Osteoblast (primary cell): ENCODE results near the gene KCNC1. TPM values are rescaled to one million over a fixed set of nuclear protein-coding genes. Genes with fewer than 3 reads are reported as not detected.

Source experiments
- DNase-seq: peaks from one replicate; pipeline ENCODE4 v3.0.0; 2011; ENCODE audit warnings: low spot score, mixed read lengths; ENCODE audit not compliant: insufficient read length; ENCODE audit errors: missing footprints
- H2AFZ ChIP-seq: 2 replicates; pipeline ENCODE4 v1.6.0; 2011; ENCODE audit warnings: mild to moderate bottlenecking, low read length
- H3K27ac ChIP-seq: 2 replicates; pipeline ENCODE4 v1.5.1; 2011; ENCODE audit warnings: mild to moderate bottlenecking, low read depth, low read length, moderate library complexity
- H3K27me3 ChIP-seq: 2 replicates; pipeline ENCODE4 v1.6.0; 2012; ENCODE audit warnings: mild to moderate bottlenecking, control low read depth, inconsistent platforms, low read length, moderate library complexity; ENCODE audit not compliant: insufficient read depth
- H3K36me3 ChIP-seq: 2 replicates; pipeline ENCODE4 v1.5.1; 2011; ENCODE audit warnings: mild to moderate bottlenecking, low read length, control low read depth, moderate library complexity; ENCODE audit not compliant: insufficient read depth
- H3K4me1 ChIP-seq: 2 replicates; pipeline ENCODE4 v1.5.1; 2011; ENCODE audit warnings: mild to moderate bottlenecking, low read length, control low read depth, moderate library complexity; ENCODE audit not compliant: insufficient read depth
- H3K4me2 ChIP-seq: 2 replicates; pipeline ENCODE4 v1.6.0; 2011; ENCODE audit warnings: mild to moderate bottlenecking, low read length; ENCODE audit not compliant: insufficient read depth
- H3K4me3 ChIP-seq: fragments of 200-600 bp; sonication (generic); 3 replicates; pipeline ENCODE4 v1.5.1; 2012; ENCODE audit warnings: mild to moderate bottlenecking, low read length, inconsistent platforms; ENCODE audit not compliant: insufficient read depth
- H3K79me2 ChIP-seq: 2 replicates; pipeline ENCODE4 v1.6.0; 2012; ENCODE audit warnings: mild to moderate bottlenecking, low read length, control low read depth, inconsistent platforms; ENCODE audit not compliant: insufficient read depth
- H3K9me3 ChIP-seq: 2 replicates; pipeline ENCODE4 v1.5.1; 2011; ENCODE audit warnings: low read depth, low read length, control low read depth
- H4K20me1 ChIP-seq: 2 replicates; pipeline ENCODE4 v1.6.0; 2012; ENCODE audit warnings: mild to moderate bottlenecking, low read length, control low read depth; ENCODE audit not compliant: insufficient read depth
- total RNA-seq: library from RNA; depleted of rRNA; stranded (reverse); fragments of >200 nt; gene quantifications from 2 replicates; pipeline ENCODE4 v1.2.3, GENCODE V29; 2012
- TF ChIP-seq, protein P1 (sequence below): IDR thresholded peaks from 2 replicates; pipeline ENCODE4 v1.5.1; 2011; ENCODE audit warnings: mild to moderate bottlenecking, low read depth, low read length, moderate library complexity; ENCODE audit errors: extremely low read depth

Gene KCNC1
- total RNA-seq, 1 donor: under 0.01 TPM

DNA sequence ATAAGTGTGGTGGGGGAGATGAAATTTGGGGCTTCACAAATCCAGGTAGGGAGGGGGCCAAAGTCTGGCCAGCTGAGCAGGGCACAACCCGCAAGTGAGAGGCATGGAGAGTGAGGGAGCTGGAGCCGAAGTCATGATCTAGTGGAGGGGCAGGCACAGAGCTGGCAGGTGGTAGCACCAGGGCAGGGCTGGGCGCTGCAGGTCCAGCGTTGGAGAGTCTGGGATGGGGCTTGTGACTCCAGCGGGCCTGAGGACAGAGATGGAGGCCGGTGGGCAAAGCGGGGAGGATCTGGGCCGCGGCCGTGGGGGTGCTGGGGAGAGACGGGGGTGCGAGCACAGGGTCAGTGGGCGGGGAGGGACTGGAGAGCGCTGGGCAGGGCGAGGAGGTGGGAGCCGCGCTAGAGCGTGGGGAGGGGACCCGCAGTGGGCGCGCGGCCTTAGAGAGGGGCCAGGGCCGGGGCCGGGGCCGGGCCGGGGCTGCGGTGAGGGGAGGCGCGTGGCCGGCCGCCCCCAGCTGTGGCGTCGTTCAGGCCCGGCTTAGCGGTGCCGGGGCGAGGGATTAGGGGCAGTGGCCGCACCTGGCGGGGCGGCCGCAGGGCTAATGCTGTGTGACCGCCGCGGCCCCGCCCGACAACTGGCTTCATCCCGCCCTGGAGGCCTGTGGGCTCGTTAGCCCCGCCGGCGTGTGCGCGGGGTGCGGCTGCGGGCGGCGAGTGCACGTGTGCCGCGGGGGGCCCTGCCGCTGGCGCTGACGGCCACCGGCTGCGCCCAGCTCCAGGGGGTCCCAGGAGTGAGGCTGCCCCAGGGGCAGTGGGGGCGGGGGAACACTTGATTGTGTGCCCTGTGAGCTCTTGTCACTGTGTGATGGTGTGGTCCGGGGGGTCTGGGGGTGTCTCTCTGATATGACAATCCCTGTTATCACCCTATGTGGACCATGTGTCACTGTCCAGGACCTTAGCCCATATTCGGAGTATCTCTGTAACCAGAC lies 38.8 kb upstream of the KCNC1 start:
- no peak overlapping the region for H3K4me2 ChIP-seq
- peaks cover 66% of the 10 kb centered on the region for H3K27me3 ChIP-seq
- no peaks in the 10 kb centered on the region for H3K79me2 ChIP-seq
- DNase-seq: no peak
- H3K36me3 ChIP-seq: no peaks in the 10 kb centered on the region
- H3K9me3 ChIP-seq: no peaks in the 10 kb centered on the region
- H3K4me3 ChIP-seq: no peak overlapping the region
- no peaks in the 10 kb centered on the region for H3K4me1 ChIP-seq
- TF ChIP-seq, protein P1, sequence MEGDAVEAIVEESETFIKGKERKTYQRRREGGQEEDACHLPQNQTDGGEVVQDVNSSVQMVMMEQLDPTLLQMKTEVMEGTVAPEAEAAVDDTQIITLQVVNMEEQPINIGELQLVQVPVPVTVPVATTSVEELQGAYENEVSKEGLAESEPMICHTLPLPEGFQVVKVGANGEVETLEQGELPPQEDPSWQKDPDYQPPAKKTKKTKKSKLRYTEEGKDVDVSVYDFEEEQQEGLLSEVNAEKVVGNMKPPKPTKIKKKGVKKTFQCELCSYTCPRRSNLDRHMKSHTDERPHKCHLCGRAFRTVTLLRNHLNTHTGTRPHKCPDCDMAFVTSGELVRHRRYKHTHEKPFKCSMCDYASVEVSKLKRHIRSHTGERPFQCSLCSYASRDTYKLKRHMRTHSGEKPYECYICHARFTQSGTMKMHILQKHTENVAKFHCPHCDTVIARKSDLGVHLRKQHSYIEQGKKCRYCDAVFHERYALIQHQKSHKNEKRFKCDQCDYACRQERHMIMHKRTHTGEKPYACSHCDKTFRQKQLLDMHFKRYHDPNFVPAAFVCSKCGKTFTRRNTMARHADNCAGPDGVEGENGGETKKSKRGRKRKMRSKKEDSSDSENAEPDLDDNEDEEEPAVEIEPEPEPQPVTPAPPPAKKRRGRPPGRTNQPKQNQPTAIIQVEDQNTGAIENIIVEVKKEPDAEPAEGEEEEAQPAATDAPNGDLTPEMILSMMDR: no peak
- no peak overlapping the region for H2AFZ ChIP-seq
- H3K27ac ChIP-seq: no peak overlapping the region
- no peaks in the 10 kb centered on the region for H4K20me1 ChIP-seq

DNA sequence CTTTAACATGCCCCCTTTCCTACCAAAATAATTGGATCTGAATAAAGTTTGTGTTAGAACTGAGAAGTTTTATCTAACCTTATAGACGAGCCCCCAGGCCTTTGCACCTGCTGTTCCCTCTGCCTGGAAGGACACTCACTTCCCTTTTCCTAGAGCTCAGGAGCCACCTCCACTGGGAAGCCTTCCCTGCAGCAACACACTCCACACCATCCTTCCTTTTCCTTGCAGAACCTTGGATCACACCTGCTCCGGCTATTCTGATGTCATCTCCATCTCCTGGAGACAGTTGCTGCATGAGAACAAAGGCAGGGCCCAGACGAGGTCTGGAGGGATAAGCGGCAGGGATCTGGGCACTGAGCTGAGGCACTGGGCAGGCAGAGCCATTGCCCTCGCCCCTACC lies 37.8 kb upstream of the KCNC1 start:
- H3K4me1 ChIP-seq: no peaks in the 10 kb centered on the region
- peaks cover 59% of the 10 kb centered on the region for H3K27me3 ChIP-seq
- no peak overlapping the region for H3K27ac ChIP-seq
- H3K4me3 ChIP-seq: no peak overlapping the region
- H4K20me1 ChIP-seq: no peaks in the 10 kb centered on the region
- H2AFZ ChIP-seq: no peak overlapping the region
- no peak for DNase-seq
- no peaks in the 10 kb centered on the region for H3K79me2 ChIP-seq
- no peak overlapping the region for H3K4me2 ChIP-seq
- H3K36me3 ChIP-seq: no peaks in the 10 kb centered on the region
- TF ChIP-seq, protein P1: no peak
- H3K9me3 ChIP-seq: no peaks in the 10 kb centered on the region

DNA sequence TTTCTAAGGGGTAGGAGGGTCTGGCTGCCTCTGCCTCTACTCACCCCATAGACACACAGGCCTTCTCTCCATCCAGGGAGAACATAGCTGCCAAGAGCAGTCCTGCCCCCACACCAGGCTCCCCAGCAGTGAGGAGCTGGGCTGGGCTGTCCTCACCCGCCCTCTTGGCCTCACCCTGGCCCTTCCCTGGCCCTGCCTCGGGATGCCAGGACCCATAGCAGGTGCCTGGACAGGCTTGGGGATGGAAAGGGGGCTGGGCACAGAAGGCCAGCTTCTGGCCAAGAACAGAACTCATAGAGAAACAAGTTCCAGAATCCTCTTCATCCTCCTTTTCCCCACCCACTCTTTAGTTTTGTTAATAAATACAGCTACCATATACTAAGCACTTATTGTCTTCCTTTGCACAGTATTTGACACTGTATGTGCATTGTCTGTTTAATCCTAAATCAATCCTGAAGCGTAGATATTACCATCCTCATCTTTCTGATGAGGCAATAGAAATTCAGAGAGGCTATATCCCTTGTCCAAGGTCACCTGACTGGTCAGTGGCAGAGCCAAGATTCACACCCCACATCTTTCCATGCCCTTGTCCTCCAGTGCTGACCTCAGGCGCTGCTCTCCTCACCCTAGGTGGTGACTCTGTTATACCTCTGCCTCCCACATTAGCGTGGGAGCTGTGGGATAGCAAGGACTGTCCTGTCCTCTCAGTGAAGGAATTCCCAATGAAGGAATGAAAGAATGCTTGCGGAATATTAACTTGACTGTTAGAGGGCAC lies 37.2 kb upstream of the KCNC1 start:
- no peak for DNase-seq
- Histone ChIP-seq H3K36me3 (no peaks in the 10 kb centered on the region), H3K4me1 (no peaks in the 10 kb centered on the region), H3K4me3 (no peak overlapping the region), H3K4me2 (no peak overlapping the region), H4K20me1 (no peaks in the 10 kb centered on the region), H3K27me3 (peaks cover 56% of the 10 kb centered on the region), H2AFZ (no peak overlapping the region), H3K27ac (no peak overlapping the region), H3K79me2 (no peaks in the 10 kb centered on the region), H3K9me3 (no peaks in the 10 kb centered on the region)
- TF ChIP-seq, protein P1: no peak
